GM12878 (cell line): Measurements from ENCODE around the gene SH3BGRL2. TPM values are rescaled to one million over a fixed set of nuclear protein-coding genes. Genes with fewer than 3 reads are reported as not detected.

Source experiments
- ATAC-seq: fragments of 200-7000 bp; cut with Tn5 transposase; 3 replicates; pipeline ENCODE4 v1.9.1; 2020; ENCODE audit warnings: mild to moderate bottlenecking, moderate library complexity
- BruUV-seq: library from RNA; stranded (reverse); fragments of 400-500 nt; replicated peaks from 2 replicates; lab custom pipeline; 2021; lab: Mats Ljungman, UMichigan
- CTCF ChIA-PET: fragments of 300-600 bp; sonication (Branson Sonifier 250); formaldehyde crosslinking; extraction: SDS; loops from one replicate; lab custom pipeline; 2021; ENCODE audit warnings: inconsistent platforms; lab: Yijun Ruan, JAX
- POLR2A ChIA-PET: fragments of 350-600 bp; formaldehyde crosslinking; extraction: SDS; loops from one replicate; lab custom pipeline; 2021; ENCODE audit warnings: inconsistent platforms; lab: Charles Lee
- RAD21 ChIA-PET: fragments of 300-600 bp; sonication (Branson Sonifier 250); formaldehyde crosslinking; loops from one replicate; lab custom pipeline; 2023; ENCODE audit warnings: antibody characterized with exemption; ENCODE audit not compliant: unreplicated experiment; lab: Charles Lee
- SMC1A ChIA-PET: fragments of 300-600 bp; sonication (Branson Sonifier 250); formaldehyde crosslinking; loops from one replicate; lab custom pipeline; 2023; ENCODE audit not compliant: unreplicated experiment, uncharacterized antibody; lab: Charles Lee
- DNase-seq: peaks from one replicate; pipeline ENCODE4 v3.0.0-alpha.2; 2011; ENCODE audit warnings: low read depth, low spot score
- FAIRE-seq: peaks from 3 replicates; lab custom pipeline; 2011; peaks lifted over from hg19 to GRCh38; lab: Jason Lieb, UNC
- H2AFZ ChIP-seq: 2 replicates; pipeline ENCODE4 v1.6.0; 2011; ENCODE audit warnings: low read depth, low read length, control low read depth; ENCODE audit not compliant: control insufficient read depth
- H3K27ac ChIP-seq: 2 replicates; pipeline ENCODE4 v1.5.1; 2011; ENCODE audit warnings: control low read depth; ENCODE audit not compliant: control insufficient read depth, insufficient read depth
- H3K27me3 ChIP-seq, 2 experiments: replicated peaks in 1 of 2; 2 replicates each; pipeline versions ENCODE4 v1.6.0 to v1.6.1; 2011; ENCODE audit warnings: low read length in 1 of 2; ENCODE audit not compliant: control insufficient read depth in 2 of 2, insufficient read depth in 2 of 2
- H3K36me3 ChIP-seq, 2 experiments: 2 replicates each; pipeline ENCODE4 v1.5.1; 2011; ENCODE audit warnings: low read length in 1 of 2; ENCODE audit not compliant: control insufficient read depth in 2 of 2, insufficient read depth in 2 of 2
- H3K4me1 ChIP-seq: 2 replicates; pipeline ENCODE4 v1.6.1; 2011; ENCODE audit warnings: mild to moderate bottlenecking, low read length, moderate library complexity, mixed read lengths; ENCODE audit not compliant: control insufficient read depth, insufficient read depth
- H3K4me2 ChIP-seq: 2 replicates; pipeline ENCODE4 v1.6.0; 2011; ENCODE audit warnings: control low read depth; ENCODE audit not compliant: control insufficient read depth, insufficient read depth
- H3K4me3 ChIP-seq: fragments of 200-600 bp; sonication (generic); 2 replicates; pipeline ENCODE4 v1.5.1; 2016
- H3K79me2 ChIP-seq: 2 replicates; pipeline ENCODE4 v1.6.0; 2011; ENCODE audit warnings: low read length; ENCODE audit not compliant: control insufficient read depth, insufficient read depth
- H3K9ac ChIP-seq: 2 replicates; pipeline ENCODE4 v1.8.0; 2011; ENCODE audit warnings: low read length, control low read depth, mixed read lengths; ENCODE audit not compliant: control insufficient read depth, insufficient read depth
- H3K9me3 ChIP-seq: replicated peaks from 3 replicates; pipeline ENCODE4 v1.5.1; 2011; ENCODE audit warnings: mild to moderate bottlenecking, low read length; ENCODE audit not compliant: control insufficient read depth, insufficient read depth
- H4K20me1 ChIP-seq: 2 replicates; pipeline ENCODE4 v1.6.0; 2011; ENCODE audit not compliant: control insufficient read depth, insufficient read depth
- IRF4 ChIP-seq: IDR thresholded peaks from 2 replicates; pipeline ENCODE4 v1.6.1; 2011; ENCODE audit warnings: low read depth, low read length
- MTA2 ChIP-seq: fragments of 450-650 bp; IDR thresholded peaks from 2 replicates; pipeline ENCODE4 v1.6.1; 2016; ENCODE audit warnings: low read depth, mild to moderate bottlenecking, moderate library complexity
- MTA3 ChIP-seq: IDR thresholded peaks from 2 replicates; pipeline ENCODE4 v1.6.1; 2012; ENCODE audit warnings: low read length, inconsistent platforms, borderline replicate concordance
- MYC ChIP-seq: IDR thresholded peaks from 2 replicates; pipeline ENCODE4 v1.6.1; 2011; ENCODE audit warnings: mild to moderate bottlenecking, low read length, moderate library complexity, inconsistent platforms; ENCODE audit not compliant: insufficient read depth, insufficient replicate concordance, insufficient read length, severe bottlenecking
- PAX5 ChIP-seq: IDR thresholded peaks from 2 replicates; pipeline ENCODE4 v1.6.1; 2011; ENCODE audit warnings: low read depth, low read length, borderline replicate concordance
- RAD51 ChIP-seq: fragments of 450-650 bp; IDR thresholded peaks from 2 replicates; pipeline ENCODE4 v1.6.1; 2016; ENCODE audit warnings: moderate library complexity, mild to moderate bottlenecking, inconsistent platforms
- RBBP5 ChIP-seq: fragments of 200-600 bp; sonication (generic); conservative IDR thresholded peaks from 2 replicates; pipeline ENCODE4 v1.6.1; 2016
- TAF1 ChIP-seq: IDR thresholded peaks from 2 replicates; pipeline ENCODE4 v1.6.1; 2011; ENCODE audit warnings: mild to moderate bottlenecking, low read depth, low read length, borderline replicate concordance
- YY1 ChIP-seq: IDR thresholded peaks from 2 replicates; pipeline ENCODE4 v1.6.1; 2011; ENCODE audit warnings: low read depth, mild to moderate bottlenecking, low read length
- WGBS: methylation state at CpG from one replicate; pipeline ENCODE4 v1.1.6; 2016; ENCODE audit warnings: low lambda C conversion rate; ENCODE audit not compliant: insufficient replicate concordance, insufficient coverage; ENCODE audit errors: missing lambda C conversion rate; 5-methylcytosine and 5-hydroxymethylcytosine counted together
- in situ Hi-C: fragments of 300-500 bp; cut with MboI; formaldehyde crosslinking; loops from 9 replicates; pipeline ENCODE4 v1.14.3; 2018; ENCODE audit warnings: mixed read lengths
- intact Hi-C: fragments of 100-400 bp; cut with micrococcal nuclease; formaldehyde crosslinking; loops from one replicate; pipeline ENCODE4 v1.14.2; 2022; ENCODE audit not compliant: unreplicated experiment
- polyA plus RNA-seq, 11 experiments: library from polyadenylated mRNA; depleted of rRNA in 4 of 11; unstranded in 6 of 11; stranded (reverse) in 5 of 11; fragments of >200 nt; fragmentation: Nextera tagmentation in 4 of 11; fragmentation: Illumina TruSeq in 1 of 11; extraction: Ambion mirVana in 4 of 11; extraction: Trizol in 1 of 11; gene quantifications; 1 replicate in 1 of 11; 2 replicates in 10 of 11; pipeline versions ENCODE4 v1.2.1 to v1.2.3, GENCODE V29; 2011 to 2016; ENCODE audit warnings: inconsistent platforms in 2 of 11, missing spikeins in 2 of 11, low read depth in 1 of 11
- total RNA-seq, 4 experiments: library from RNA; depleted of rRNA in 3 of 4; stranded (reverse); fragments of >200 nt in 3 of 4; fragmentation: Illumina TruSeq in 1 of 4; extraction: Trizol in 1 of 4; gene quantifications; 2 replicates each; pipeline versions ENCODE4 v1.2.1 to v1.2.3, GENCODE V29; 2013 to 2021
- TF ChIP-seq, protein P1 (sequence below): IDR thresholded peaks from 2 replicates; pipeline ENCODE4 v1.6.1; 2012; ENCODE audit warnings: low read depth, low read length, improper control_type of control experiment

Gene SH3BGRL2
- total and polyA plus RNA-seq, 10 of the 15 experiments (the other 5 are each of a cell fraction or from before 2014, with no cell fraction given) = 0.03 to 0.37 (median 0.21) TPM

DNA sequence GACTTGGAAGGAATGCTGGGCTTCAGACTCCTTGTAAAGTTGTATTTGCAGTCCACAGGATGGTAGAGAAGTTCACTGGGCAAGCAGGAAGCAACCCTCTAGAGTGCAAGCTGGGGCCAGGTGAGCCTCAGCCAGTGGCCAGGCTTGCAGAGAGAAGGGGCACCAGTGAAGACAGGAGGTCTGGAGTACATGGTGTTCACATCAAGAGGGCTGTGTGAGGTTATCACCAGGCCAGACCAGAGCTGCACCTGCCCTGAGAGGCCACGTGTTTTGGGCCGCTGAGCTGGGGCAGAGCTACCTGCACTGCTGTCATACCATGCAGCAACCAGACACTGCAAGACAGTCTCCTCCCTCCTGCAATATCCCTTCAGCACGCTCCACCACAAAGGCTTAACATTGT, 79.0 kb downstream of the SH3BGRL2 start:
- H3K4me2 ChIP-seq = no peak overlapping the region
- no peaks in the 10 kb centered on the region for H3K27me3 ChIP-seq
- no peaks in the 10 kb centered on the region for H3K36me3 ChIP-seq
- in situ Hi-C loops (no loop called here), intact Hi-C loops (no loop called here)
- no peaks in the 10 kb centered on the region for H3K9me3 ChIP-seq
- WGBS = 63% methylated on average over 3 of the region's 3 CpGs
- no peak overlapping the region for H2AFZ ChIP-seq
- H3K4me1 ChIP-seq = no peaks in the 10 kb centered on the region
- no peak for DNase-seq
- no peak overlapping the region for H3K4me3 ChIP-seq
- BruUV-seq = no TSS peak
- ATAC-seq = no peak; the same call in 2 of the 3 replicates
- RAD21 ChIA-PET = no interaction called here
- POLR2A ChIA-PET = no interaction called here
- no peaks in the 10 kb centered on the region for H4K20me1 ChIP-seq
- H3K9ac ChIP-seq = no peak overlapping the region
- FAIRE-seq = no peak
- SMC1A ChIA-PET = interaction anchor here (0.8 to 1.0 kb wide), 2 partner anchors 9 to 63 kb away, joined by 3 read pairs; no protein-coding TSS in a partner anchor
- CTCF ChIA-PET = no interaction called here
- no peak overlapping the region for H3K27ac ChIP-seq
- no peaks in the 10 kb centered on the region for H3K79me2 ChIP-seq
- TF ChIP-seq RAD51 = no peak
- TF ChIP-seq, protein P1, sequence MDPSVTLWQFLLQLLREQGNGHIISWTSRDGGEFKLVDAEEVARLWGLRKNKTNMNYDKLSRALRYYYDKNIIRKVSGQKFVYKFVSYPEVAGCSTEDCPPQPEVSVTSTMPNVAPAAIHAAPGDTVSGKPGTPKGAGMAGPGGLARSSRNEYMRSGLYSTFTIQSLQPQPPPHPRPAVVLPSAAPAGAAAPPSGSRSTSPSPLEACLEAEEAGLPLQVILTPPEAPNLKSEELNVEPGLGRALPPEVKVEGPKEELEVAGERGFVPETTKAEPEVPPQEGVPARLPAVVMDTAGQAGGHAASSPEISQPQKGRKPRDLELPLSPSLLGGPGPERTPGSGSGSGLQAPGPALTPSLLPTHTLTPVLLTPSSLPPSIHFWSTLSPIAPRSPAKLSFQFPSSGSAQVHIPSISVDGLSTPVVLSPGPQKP = no peak
- TF ChIP-seq MTA2 = no peak
- TF ChIP-seq RBBP5 = no peak
- no peak for TF ChIP-seq TAF1

DNA sequence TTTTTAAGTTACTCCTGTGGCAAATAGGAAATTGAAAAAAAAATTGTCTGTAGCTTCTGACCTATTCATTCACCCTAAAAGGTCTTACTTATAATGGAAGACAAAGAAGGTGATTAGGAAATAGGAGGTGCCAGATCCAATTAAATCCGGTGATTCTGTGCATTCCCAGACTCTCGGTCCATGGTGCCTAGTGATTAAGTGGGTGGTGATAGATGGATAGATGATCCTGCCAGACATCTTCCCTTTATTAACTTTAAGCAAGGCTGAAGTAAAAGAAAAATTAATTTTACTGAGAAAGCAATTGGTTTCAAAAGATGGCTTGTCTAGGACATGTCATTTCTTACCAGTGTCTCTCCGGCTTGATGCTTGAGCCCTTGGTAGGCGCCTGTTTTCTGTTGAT, 80.0 kb downstream of the SH3BGRL2 start:
- Histone ChIP-seq H3K79me2 (no peaks in the 10 kb centered on the region), H3K4me2 (no peak overlapping the region), H4K20me1 (no peaks in the 10 kb centered on the region), H3K4me1 (no peaks in the 10 kb centered on the region), H3K36me3 (no peaks in the 10 kb centered on the region), H2AFZ (no peak overlapping the region), H3K9me3 (no peaks in the 10 kb centered on the region), H3K9ac (no peak overlapping the region), H3K27ac (no peak overlapping the region), H3K4me3 (no peak overlapping the region), H3K27me3 (no peaks in the 10 kb centered on the region)
- RAD21 ChIA-PET = no interaction called here
- DNase-seq (no peak), ATAC-seq (no peak), FAIRE-seq (no peak)
- intact Hi-C loops (no loop called here), in situ Hi-C loops (no loop called here)
- TF ChIP-seq MYC (no peak), MTA3 (no peak), PAX5 (no peak), YY1 (no peak), IRF4 (no peak)
- SMC1A ChIA-PET = interaction anchor here (0.7 to 1.0 kb wide), 2 partner anchors 23 to 62 kb away, joined by 3 read pairs; no protein-coding TSS in a partner anchor
- BruUV-seq = no TSS peak
- POLR2A ChIA-PET = no interaction called here
- CTCF ChIA-PET = interaction anchor here (0.8 to 1.4 kb wide), 2 partner anchors 140 to 486 kb away, joined by 3 to 6 read pairs; no protein-coding TSS in a partner anchor
- WGBS = 53% methylated on average over 4 of the region's 4 CpGs
